Parathyroid adenoma (tissue), 2 donors: ENCODE data around the gene TSN.

Experiments
- H2AFZ ChIP-seq: fragments of 300-600 bp; sonication (generic); one replicate; pipeline ENCODE4 v1.7.0; 2017; ENCODE audit warnings: antibody characterized with exemption, mild to moderate bottlenecking
- H3K27ac ChIP-seq: fragments of 300-600 bp; sonication (generic); one replicate; pipeline ENCODE4 v1.7.0; 2017
- H3K27me3 ChIP-seq: fragments of 300-600 bp; sonication (generic); one replicate; pipeline ENCODE4 v1.7.0; 2017; ENCODE audit warnings: low read length; ENCODE audit not compliant: control insufficient read depth, insufficient read depth
- H3K36me3 ChIP-seq: fragments of 300-600 bp; sonication (generic); one replicate; pipeline ENCODE4 v1.7.0; 2017; ENCODE audit warnings: low read length; ENCODE audit not compliant: control insufficient read depth, insufficient read depth
- H3K4me1 ChIP-seq: fragments of 300-600 bp; sonication (generic); one replicate; pipeline ENCODE4 v1.7.0; 2017; ENCODE audit warnings: control low read depth
- H3K4me2 ChIP-seq: fragments of 300-600 bp; sonication (generic); one replicate; pipeline ENCODE4 v1.7.0; 2017; ENCODE audit warnings: low read length
- H3K4me3 ChIP-seq: fragments of 300-600 bp; sonication (generic); one replicate; pipeline ENCODE4 v1.7.0; 2017; ENCODE audit warnings: low read depth, low read length
- H3K79me2 ChIP-seq: fragments of 300-600 bp; sonication (generic); one replicate; pipeline ENCODE4 v1.7.0; 2017; ENCODE audit warnings: control low read depth
- H3K9ac ChIP-seq: fragments of 300-600 bp; sonication (generic); one replicate; pipeline ENCODE4 v1.7.0; 2017; ENCODE audit warnings: mild to moderate bottlenecking
- H3K9me3 ChIP-seq: fragments of 300-600 bp; sonication (generic); one replicate; pipeline ENCODE4 v1.7.0; 2017; ENCODE audit warnings: low read length; ENCODE audit not compliant: control insufficient read depth
- TF ChIP-seq, protein P1 (sequence below): fragments of 300-600 bp; sonication (generic); IDR thresholded peaks from one replicate; pipeline ENCODE4 v1.7.0; 2017; ENCODE audit warnings: antibody characterized with exemption, mild to moderate bottlenecking
- donor health status: primary hyperparathyroidism.

TSN gene

GRCh38 chr2:121791801-121792221, 36.4 kb downstream of the TSN start:
- Histone ChIP-seq H3K9ac (no peak overlapping the region), H3K4me3 (no peak overlapping the region), H3K27me3 (no peaks in the 10 kb centered on the region), H3K79me2 (no peaks in the 10 kb centered on the region), H2AFZ (no peak overlapping the region), H3K4me2 (no peak overlapping the region), H3K27ac (no peak overlapping the region), H3K9me3 (no peaks in the 10 kb centered on the region), H3K36me3 (no peaks in the 10 kb centered on the region), H3K4me1 (no peaks in the 10 kb centered on the region)
- TF ChIP-seq, protein P1, sequence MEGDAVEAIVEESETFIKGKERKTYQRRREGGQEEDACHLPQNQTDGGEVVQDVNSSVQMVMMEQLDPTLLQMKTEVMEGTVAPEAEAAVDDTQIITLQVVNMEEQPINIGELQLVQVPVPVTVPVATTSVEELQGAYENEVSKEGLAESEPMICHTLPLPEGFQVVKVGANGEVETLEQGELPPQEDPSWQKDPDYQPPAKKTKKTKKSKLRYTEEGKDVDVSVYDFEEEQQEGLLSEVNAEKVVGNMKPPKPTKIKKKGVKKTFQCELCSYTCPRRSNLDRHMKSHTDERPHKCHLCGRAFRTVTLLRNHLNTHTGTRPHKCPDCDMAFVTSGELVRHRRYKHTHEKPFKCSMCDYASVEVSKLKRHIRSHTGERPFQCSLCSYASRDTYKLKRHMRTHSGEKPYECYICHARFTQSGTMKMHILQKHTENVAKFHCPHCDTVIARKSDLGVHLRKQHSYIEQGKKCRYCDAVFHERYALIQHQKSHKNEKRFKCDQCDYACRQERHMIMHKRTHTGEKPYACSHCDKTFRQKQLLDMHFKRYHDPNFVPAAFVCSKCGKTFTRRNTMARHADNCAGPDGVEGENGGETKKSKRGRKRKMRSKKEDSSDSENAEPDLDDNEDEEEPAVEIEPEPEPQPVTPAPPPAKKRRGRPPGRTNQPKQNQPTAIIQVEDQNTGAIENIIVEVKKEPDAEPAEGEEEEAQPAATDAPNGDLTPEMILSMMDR: no peak

GRCh38 chr2:121793816-121794215, 38.4 kb downstream of the TSN start:
- Histone ChIP-seq H3K27ac (no peak overlapping the region), H3K36me3 (no peaks in the 10 kb centered on the region), H3K4me1 (no peaks in the 10 kb centered on the region), H3K4me2 (no peak overlapping the region), H3K79me2 (no peaks in the 10 kb centered on the region), H3K27me3 (no peaks in the 10 kb centered on the region), H3K9ac (no peak overlapping the region), H3K4me3 (no peak overlapping the region), H2AFZ (no peak overlapping the region), H3K9me3 (no peaks in the 10 kb centered on the region)
- TF ChIP-seq, protein P1: no peak

- no peaks in the 10 kb centered on the region for H3K36me3 ChIP-seq
- H3K79me2 ChIP-seq: no peaks in the 10 kb centered on the region
- TF ChIP-seq, protein P1: no peak
- no peaks in the 10 kb centered on the region for H3K9me3 ChIP-seq
- no peaks in the 10 kb centered on the region for H3K4me1 ChIP-seq
- no peak overlapping the region for H3K4me3 ChIP-seq
- no peak overlapping the region for H3K27ac ChIP-seq
- H3K9ac ChIP-seq: no peak overlapping the region
- H3K27me3 ChIP-seq: no peaks in the 10 kb centered on the region
- H3K4me2 ChIP-seq: no peak overlapping the region
- H2AFZ ChIP-seq: no peak overlapping the region
These were observed 38.8 kb downstream of the TSN start for GRCh38 chr2:121794233-121794632.

DNA sequence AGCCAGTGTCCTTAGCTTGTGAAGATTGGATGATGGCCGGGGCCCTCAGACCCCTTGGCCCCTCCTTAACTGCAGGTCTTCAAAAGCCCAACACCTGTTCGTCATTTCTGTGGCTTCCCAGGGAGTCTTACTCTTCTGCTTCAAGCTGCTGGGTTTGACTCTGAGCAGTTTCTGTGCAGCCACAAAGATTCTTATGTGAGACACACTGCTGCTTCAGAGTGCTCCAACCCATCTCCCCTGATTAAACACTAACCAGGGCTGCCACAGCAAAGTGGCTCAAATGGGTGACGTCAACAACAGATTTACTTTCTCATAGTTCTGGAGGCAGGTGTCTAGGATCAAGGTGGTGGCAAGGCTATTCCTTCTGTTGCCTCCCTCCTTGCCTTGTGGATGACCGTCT, 40.8 kb downstream of the TSN start:
- no peak overlapping the region for H3K4me3 ChIP-seq
- no peaks in the 10 kb centered on the region for H3K4me1 ChIP-seq
- H3K79me2 ChIP-seq: no peaks in the 10 kb centered on the region
- H3K9ac ChIP-seq: no peak overlapping the region
- H3K36me3 ChIP-seq: no peaks in the 10 kb centered on the region
- no peaks in the 10 kb centered on the region for H3K27me3 ChIP-seq
- no peak overlapping the region for H3K4me2 ChIP-seq
- H3K27ac ChIP-seq: no peak overlapping the region
- TF ChIP-seq, protein P1: no peak
- no peaks in the 10 kb centered on the region for H3K9me3 ChIP-seq
- no peak overlapping the region for H2AFZ ChIP-seq

- TF ChIP-seq, protein P1: no peak
- Histone ChIP-seq H3K4me3 (no peak overlapping the region), H3K27me3 (no peaks in the 10 kb centered on the region), H3K79me2 (no peaks in the 10 kb centered on the region), H3K4me1 (no peaks in the 10 kb centered on the region), H3K9ac (no peak overlapping the region), H3K4me2 (no peak overlapping the region), H3K27ac (no peak overlapping the region), H3K36me3 (no peaks in the 10 kb centered on the region), H3K9me3 (no peaks in the 10 kb centered on the region), H2AFZ (no peak overlapping the region)
These were observed 43.2 kb downstream of the TSN start for GRCh38 chr2:121798617-121799016.
